HG03354 (cell line): Measurements from ENCODE around the gene TAT.
"Not testable (repeated sequence)": the region's sequence is repeated elsewhere in the genome, so short reads cannot be mapped to it uniquely, and the experiment has no call there.

ENCODE experiments used
- ATAC-seq: cut with Tn5 transposase; IDR thresholded peaks from one replicate; pipeline ENCODE4 v1.9.1; 2021; ENCODE audit warnings: mild to moderate bottlenecking; ENCODE audit not compliant: unreplicated experiment, poor library complexity, severe bottlenecking

The TAT gene

DNA sequence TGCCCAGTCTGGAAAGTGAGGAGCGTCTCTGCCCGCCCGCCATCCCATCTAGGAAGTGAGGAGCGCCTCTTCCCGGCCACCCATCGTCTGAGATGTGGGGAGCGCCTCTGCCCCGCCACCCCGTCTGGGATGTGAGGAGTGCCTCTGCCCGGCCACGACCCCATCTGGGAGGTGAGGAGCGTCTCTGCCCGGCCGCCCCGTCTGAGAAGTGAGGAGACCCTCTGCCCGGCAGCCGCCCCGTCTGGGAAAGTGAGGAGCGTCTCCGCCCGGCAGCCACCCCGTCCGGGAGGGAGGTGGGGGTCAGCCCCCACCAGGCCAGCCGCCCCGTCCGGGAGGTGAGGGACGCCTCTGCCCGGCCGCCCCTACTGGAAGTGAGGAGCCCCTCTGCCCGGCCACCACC, 12.4 kb upstream of the TAT start:
- not testable (repeated sequence) for ATAC-seq

DNA sequence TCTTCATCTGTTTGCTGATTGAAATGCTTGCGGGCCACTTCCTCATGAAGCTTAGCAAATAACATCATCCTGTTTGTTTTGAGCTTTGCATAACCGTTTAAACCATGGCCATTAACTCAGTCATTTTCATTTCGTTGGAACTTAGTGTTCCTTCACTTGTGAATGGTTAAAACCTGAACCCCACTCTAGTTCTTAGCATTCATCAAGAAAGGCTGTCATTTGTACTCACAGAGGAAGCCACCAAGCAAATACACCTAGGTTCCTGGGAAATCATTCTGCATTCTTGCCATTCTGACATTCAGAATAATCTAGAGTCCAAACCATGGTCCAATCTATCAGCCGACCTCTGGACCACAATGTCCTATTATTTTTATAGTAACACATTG, 8.4 kb upstream of the TAT start:
- ATAC-seq, result no peak

DNA sequence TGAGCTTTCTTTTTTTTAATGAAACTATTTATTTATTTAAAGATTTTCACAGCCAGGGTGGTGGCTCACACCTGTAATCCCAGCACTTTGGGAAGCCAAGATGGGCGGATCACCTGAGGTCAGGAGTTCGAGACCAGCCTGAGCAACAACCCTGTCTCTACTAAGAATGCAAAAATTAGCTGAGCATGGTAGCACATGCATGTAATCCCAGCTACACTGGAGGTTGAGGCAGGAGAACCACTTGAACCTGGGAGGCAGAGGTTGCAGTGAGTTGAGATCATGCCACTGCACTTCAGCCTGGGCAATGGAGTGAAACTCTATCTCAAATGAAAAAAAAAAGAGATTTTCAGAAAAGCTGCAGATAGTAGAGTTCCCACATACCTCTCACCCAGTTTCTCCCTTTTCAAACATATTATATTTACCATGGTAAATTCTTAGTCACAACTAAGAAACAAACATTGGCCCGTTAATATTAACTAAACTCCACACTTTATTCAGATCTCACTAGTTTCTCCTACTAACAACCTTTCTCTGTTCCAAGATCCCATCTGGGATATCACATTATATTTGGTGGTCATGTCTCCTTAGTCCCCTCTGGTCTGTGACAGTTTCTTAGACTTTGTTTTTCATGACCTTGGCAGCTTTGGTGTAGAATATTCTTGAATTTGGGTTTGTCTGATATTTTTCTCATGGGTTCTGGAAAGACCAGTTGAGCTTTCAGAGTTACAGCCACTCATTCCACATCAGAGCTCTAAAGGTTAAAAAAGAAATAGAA, 7.8 kb upstream of the TAT start:
- no peak for ATAC-seq

DNA sequence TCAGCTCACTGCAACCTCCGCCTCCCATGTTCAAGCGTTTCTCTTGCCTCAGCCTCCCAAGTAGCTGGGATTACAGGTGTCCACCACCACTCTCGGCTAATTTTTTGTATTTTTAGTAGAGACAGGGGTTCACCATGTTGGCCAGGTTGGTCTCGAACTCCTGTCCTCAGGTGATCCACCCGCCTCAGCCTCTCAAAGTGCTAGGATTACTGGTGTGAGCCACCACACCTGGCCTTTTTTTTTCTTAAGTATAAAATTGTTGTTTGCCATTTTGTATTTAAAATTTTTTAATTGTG, 5.6 kb upstream of the TAT start:
- not testable (repeated sequence) for ATAC-seq

DNA sequence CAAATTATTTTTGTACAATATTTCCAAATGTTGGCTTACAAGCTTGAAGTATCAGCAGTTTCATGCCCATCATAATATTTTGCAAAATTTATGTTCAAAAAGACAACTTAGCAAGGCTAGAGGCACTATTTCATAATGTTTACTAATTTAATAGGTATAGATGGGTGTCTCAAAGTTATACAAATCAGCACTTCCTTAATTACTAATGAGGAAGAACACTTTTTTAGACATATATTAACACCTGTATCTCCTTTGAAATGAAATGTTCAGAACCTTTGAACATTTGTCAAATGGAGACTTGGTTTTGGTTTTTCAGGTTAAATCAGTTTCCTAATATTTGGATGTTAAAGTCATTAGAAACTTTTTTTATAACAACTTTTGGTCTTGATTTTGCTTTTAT, 2.2 kb downstream of the TAT start:
- no peak for ATAC-seq

DNA sequence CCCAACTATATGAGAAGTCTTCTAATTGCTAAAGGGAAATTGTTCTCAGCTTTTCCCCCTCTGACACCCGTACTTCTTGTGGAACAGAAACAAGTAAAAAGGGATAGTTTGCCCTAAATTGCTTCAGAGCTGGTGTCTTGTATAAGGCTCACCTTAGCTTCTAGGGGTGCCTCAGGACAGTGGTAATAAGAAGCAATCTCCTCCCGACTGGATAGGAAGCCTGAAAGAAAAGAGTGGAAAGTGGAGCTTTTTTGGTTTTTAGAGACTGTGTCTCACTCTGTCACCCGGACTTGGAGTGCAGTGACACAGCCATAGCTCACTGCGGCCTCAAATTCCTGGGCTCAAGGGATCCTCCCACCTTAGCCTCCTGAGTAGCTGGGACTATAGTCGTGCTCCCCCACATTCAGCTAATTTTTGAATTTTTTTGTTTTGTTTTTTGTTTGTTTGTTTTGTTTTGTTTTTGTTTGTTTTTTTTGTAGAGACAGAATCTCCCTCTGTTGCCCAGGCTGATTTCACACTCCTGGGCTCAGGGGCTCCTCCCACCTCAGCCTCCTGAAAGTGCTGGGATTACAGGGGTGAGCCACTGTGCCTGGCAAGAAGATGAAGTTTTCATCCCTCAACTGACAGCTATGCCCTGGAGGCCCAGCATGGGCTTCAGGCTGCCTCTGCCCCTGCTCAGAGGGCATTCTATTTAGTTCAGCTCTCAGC, 3.4 kb downstream of the TAT start:
- ATAC-seq, result no peak

DNA sequence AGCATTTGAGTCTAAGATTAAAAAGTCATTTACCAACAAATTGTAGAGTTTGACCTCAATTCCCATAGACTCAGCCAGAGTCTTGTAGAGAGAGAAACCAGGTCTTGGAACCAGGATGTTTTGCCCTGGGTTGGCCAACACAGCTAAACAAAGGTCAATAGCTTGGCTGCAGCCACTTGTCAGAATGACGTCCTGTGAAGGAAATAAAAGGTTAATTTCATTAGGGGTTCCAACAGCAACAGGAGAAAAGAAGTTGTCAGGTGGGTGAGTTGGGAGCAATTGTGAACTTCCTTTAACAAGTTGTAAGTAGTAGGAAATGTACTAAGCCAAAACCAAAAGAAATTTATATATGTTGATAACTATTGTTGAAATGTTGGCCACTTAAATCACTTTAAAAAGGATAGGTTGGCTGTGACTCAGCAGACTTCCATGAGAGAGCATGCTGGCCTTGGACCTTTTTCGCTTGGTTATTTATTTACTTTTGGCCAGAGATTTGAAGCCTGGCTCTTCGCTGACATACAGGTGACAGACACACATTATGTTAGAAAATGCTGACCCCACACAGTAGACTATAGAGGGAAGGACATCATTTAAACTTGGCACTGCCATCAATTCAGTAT, 4.3 kb downstream of the TAT start:
- no peak for ATAC-seq

DNA sequence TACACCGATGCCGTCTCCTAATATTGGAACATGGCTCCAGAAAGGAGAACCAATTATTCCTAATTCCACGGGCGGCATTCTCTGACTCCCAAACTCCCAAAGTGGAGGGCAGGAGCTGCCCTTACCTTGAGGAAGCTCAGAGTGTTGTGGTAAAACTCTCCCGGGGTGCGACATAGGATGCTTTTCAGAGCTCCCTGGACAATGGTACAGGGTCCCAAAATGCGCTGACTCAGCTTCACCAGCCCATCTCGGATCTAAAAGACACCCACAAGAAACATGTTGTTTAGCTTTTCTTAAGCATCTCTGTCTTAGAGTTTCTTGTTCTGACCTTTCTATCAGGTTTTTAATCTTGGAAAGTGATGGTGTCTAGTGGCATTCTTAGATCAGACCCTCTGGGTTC, 6.7 kb downstream of the TAT start:
- no peak for ATAC-seq

DNA sequence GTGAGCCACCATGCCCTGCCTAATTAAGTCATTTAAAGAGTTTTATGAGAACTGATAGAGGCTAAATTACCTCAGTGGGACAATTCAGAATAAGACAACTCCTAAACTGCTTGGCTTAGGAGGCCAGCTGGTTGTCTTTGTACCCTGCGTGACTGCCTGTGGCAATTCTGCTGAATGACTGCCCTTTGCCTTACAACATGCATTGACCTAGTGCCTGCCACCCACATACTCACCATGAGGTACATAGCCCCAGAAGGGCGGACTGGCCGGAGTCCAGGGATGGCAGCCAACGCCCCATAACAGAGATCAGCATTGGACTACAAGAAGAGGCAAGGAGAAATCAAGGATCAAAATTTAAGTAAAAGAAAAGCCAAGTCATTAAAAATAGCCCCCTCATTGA, 7.3 kb downstream of the TAT start:
- ATAC-seq, result no peak

DNA sequence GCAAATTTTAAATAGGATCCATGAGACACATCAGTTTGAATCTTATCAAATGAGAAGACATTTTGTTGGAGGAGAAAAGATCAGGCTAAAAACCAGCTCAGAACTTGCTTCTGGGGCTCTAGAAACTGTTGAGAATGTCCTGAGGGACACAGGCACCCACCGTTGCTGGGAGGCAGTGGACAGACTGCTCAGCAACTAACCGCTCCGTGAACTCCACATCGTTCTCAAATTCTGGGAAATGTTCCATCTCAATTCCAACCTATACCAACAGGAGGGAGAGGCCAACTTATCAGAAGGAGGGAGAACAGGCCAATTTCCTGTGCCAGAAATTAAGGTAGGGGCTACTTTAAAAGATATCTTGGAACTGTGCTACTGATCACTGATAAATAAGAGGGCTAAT, 8.3 kb downstream of the TAT start:
- ATAC-seq, result no peak

DNA sequence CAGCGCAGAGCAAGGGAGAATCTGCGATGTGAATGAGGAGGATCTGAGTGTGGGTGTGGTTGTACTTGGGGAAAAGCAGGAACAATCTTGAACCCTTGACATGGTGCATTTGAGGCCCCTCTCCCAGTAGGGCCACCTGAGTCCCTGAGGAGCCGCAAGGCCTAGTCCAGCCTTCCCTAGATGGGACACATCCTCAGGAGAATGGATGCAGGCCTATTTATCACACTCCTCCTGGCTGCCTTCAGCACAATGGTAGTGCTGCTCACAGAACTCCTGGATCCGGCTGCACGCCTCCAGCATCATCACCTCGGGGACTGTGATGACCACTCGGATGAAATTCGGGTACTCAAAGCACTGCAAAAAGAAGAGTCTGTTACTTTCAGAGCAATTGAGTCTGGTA, 9.0 kb downstream of the TAT start:
- ATAC-seq, result no peak

DNA sequence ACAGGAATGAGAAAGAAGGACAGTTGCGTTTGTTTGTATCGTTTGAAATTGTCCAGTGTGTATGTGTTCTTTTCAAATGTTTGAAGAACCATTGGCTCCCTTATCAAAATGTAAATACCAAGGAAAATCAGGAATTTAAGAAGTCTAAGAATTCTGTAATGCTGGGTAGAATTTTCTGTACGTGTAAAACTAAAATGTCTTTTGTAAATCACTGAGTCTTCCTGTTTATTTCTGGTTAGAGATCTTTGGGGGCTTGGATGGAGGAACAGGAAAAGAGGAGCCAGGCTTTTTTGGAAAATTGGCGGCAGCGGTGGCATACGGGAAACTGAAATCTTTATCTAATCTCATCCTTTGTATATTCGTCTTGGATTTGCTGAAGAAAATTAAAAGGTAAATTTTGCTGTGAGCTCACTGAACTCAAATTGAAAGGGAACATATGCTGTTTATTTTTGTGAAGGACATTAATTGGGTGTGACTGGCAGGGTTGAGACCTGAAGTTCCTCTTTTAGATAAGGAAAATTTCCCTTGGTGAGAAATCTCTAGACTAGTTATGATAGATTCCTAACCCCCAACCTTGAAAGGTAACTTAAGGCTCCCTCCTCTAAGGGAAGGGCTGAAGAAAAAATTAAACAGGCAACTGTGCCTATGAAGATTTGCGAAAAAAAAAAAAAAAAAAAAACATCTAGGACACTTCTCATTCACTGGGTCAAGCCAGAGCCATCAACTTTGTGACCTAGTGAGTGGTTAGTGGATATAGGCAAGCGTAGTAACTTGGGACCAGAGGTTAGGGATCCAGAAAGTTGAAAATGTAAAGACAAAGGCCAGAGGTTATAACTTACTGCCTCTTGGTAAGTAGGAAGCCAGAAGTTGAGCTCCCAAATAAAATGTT, 10.8 kb downstream of the TAT start:
- no peak for ATAC-seq

DNA sequence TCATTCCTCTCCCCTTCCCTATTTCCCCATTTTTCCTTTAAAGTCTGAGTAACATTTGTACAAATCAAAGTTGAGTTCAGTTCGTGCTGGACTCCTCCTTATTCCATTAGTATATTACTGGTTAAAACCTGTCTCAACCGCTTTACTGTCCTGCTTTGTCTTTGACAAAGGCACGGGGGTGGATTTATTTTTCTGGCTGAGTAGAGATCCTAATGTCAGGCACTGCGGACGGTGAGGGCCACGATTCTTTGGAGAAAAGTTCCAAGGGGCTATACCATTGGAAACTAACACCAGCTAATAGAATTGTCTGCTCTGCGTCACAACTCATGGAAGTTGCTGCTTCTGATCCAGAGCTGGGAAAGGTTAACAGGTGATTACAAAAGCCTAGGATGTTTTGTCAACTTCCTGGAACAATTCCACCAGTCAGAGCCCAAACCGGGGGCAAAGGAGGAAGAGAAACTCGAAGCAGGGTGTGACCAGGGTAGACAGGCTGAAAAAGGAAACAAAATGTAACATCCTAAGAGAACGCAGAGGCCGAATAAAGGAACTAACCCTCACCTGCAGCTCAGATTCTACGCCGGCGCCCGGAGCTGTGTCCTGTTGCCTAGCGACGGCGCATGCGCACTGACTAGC, 12.4 kb downstream of the TAT start:
- peak; percentile 90 for ATAC-seq

DNA sequence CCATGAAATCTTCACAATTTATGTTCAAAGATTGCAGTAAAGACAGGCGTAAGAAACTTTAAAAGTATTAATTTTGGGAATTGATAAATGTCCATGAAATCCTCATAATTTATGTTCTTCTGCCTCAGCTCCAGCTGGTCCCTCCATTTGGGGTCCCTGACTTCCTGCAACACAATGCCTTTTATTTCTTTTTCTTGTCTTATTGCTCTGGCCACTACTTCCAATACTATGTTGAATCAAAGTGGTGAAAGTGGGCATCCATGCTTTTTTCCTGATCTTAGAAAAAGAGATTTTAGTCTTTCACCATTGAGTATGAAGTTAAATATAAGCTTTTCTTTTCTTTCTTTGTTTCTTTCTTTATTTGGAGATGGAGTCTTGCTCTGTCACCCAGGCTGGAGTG, 14.3 kb downstream of the TAT start:
- no peak for ATAC-seq

DNA sequence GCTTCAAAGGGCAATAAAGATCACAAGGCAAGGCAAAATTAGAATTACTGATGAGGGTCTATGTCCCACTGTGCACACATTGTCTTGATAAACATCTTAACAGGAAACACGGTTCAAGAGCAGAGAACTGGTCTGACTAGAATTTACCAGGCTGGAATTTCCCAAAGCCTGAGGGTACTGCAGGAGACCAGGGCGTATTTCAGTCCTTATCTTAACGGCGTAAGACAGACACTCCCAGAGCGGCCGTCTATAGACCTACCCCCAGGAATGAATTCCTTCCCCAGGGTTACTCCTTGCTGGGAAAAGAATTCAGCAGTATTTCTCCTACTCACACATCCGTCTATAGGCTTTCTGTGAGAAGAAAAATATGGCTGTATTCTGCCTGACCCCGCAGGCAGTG, 15.0 kb downstream of the TAT start:
- not testable (repeated sequence) for ATAC-seq

DNA sequence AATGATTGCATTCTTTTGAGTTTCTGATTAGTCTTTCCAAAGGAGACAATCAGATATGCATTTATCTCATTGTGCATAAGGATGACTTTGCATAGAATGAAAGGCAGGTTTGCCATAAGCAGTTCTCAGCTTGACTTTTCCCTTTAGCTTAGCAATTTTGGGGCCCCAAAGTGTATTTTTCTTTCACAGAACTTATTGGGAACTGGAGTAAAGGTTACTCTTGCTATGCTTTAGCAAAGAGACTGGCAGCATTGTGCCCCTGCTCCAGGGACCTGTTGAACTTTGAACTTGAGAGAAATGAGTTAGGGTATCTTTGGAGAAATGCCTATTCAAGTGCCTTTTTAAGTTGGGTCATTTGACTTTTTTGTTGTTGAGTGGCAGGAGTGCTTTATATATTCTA, 17.0 kb downstream of the TAT start:
- no peak for ATAC-seq

DNA sequence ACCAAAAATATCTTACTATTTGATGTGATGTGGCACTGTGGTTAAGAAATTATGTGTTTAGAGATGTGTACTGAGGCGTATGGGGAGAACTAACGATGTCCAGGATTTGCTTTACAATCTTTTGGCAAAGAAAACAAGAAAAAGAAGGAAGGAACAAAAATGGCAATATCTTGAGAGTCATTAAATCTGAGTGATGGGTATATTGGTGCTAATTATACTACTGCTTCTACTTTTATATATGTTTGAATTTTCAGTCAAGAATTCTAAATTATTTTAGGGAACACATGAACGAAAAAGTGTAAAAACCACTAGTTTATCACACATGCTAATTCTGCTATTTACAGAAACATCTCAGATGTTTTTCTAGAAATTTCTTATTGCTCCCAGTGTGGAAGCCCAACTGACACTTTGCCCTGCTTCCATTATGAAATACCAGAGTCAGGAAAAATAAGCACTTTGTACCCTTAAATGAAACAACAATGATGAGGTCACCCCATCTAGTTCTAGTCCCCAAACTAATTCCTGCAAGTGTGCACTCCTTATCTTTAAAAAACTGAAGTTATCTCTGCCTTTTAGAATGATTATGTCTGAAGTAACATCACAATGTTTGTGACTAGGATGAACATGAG, 18.8 kb downstream of the TAT start:
- ATAC-seq, result no peak

DNA sequence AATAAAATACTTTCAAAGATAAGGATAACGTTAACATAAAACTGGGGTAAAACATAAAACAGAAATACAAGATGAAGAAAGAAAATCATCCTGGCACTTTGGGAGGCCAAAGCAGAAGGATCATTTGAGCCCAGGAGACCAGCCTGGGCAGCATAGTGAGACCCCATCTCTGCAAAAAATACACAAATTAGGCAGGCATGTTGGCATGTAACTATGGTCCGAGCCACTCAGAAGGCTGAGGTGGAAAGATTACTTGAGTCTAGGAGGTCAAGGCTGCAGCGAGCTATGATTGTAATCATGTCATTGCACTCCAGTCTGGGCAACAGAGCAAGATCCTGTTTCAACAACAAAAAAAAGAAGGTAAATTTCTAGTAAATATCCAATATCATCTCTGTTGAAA, 19.6 kb downstream of the TAT start:
- no peak for ATAC-seq

DNA sequence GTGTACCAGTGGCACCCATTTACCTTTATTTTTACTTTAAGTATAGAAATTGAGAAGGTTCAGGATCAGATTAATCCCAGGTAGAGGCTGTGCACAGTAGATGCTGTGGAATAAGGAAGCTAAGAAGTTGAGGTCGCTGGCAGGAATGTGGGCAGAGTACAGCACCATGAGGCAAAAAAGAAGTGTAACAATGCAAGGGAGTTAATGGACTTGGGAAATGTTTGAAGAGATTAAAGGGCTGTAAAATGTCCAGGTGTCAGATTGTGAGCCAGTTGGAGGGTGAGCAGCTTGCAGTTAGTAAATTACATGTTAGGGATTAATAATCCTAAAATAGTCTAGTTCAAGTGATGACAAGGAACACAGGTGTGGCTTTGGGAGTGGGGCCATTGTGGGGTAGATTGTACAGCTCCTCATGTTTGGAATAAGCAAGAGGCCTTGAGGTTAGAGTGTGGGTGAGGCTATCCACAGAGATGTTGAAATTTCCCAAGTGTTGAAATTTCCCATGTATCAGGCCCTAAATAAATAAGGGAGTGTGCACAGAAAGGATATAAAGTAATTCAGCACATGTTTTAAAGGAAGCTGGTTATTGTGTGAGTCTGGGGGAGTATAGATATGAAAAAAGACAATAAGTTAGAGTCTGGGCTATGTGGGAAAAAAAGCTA, 21.5 kb downstream of the TAT start:
- no peak for ATAC-seq
